NCI-H2081 treated with DMSO at 0.1 percent for 48 hours (cell line): Measurements from ENCODE around the gene PIP4K2A.
"Not testable (repeated sequence)": the region's sequence is repeated elsewhere in the genome, so short reads cannot be mapped to it uniquely, and the experiment has no call there.

Experiments used
- DNase-seq: peaks from one replicate; lab custom pipeline; 2025; lab: John Stamatoyannopoulos, UW

The PIP4K2A gene

DNA sequence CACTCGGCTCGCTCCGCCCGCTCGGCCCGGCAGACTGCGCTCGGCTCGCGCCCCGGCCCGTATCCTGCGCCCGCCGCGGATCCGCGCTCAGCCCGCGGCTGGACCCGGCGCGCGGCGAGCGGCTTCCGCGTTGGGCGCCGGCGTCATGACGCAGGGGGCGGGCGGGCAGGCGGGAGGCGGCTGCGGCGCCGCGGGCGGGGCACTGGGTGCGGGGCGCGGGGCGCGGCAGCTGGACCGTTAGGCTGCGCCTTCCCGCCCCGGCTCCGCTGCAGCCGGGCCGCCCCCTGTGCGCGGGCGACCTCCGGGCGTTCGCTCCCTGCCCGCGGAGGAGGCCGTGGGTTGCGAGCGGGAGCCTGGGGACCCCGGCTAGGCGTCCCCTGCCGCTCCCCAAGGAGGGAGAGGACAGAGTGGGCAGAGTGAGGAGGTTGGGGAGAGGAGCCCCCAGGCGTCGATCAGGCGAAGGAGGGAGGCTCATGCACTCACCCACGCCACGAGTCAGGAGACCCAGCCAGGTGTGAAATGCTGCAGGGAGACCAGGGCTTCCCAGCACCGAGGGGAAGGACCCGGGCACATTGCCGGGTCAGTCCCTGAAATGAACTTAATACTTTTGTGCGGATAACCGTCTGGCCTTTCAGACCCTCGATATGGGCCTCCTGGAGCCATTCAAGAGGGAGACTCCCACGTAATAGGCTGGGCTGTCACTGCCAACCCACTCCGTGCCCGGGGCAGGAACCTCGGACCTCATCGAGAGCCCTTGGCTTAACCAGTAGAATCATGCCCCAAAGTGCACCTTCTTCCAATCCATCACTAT lies at the start of gene PIP4K2A:
PIP4K2A (minus strand) TSS at position 100 of the 811 bp plus-strand sequence. CDS start 252 bp downstream, outside the sequence.
- DNase-seq: no peak

GRCh38 chr10:22761569-22762220 lies 47.3 kb upstream of the PIP4K2A start:
- DNase-seq: no peak

DNA sequence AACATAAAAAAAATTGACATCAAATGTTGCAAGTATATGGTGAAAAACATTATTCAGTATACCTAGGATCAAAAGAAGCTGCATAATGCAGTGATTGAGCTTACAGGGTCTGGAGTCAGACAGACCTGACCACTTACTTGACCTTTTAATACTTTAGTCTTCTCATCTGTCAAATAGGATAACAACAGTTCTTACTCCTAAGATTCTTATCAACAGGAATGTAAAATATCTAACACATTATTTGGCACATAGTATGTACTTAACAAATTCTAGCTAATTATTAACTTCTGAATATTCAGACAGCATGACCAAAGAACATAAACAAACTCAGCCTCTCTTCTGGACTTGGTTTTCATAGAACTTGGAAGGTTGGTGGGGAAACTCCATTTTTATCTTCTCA lies 45.6 kb upstream of the PIP4K2A start:
- DNase-seq: no peak

DNA sequence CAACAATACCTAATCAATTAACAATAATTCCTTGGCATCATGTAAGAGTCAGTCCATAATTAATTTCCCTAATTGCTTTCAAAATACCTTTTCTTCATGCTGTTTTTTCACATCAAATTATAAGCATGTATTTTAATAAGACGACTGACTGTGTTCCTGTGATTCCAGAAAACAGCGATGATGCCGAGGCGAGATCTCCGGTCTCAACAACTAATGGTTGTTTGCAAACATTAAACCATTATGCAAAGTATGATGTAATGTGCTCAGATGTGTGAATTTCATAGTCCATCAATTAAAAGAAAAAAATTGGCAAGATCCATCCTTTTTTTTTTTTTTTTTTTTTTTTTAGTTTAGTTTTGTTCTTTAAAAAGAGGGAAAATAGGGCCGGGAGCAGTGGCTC lies 44.5 kb upstream of the PIP4K2A start:
- DNase-seq: no peak

DNA sequence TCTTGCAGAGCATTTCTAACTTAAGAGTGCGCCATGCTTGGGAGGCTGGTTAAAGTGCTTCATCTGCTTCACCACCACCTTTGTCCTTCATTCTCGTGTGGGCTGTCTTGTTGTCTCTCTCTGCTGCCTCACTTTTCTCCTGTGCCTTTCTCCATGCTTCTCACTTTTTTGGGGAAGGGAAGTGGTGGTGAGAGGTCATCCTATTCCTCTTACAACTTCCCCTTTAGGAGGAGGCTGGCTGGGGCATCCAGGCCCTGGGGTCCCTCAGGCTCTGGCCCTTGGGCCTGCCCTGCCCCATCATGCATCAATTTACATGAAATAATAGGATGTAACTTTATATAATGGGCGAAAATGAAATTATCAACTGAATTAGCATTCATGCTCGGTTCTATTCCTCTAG lies 39.9 kb upstream of the PIP4K2A start:
- no peak for DNase-seq

DNA sequence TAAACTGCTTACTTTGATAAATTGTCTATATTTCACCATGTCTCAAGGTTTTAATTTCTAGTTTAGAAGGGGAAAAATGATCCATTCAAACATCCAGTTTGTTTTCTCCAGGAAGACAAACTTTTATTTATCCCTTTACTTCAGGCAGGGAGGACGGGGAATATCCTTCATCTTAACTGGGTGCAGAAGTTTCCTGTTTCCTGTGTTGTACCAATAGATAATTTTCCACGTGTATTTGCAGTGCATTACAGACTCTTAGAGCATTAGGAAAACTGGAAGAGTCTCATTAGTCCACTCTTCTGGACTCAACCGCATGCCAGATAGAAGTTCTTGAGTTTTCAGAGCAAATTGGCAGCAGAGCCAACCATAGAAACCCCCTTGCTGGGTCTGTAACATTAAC lies 39.4 kb upstream of the PIP4K2A start:
- DNase-seq: no peak

DNA sequence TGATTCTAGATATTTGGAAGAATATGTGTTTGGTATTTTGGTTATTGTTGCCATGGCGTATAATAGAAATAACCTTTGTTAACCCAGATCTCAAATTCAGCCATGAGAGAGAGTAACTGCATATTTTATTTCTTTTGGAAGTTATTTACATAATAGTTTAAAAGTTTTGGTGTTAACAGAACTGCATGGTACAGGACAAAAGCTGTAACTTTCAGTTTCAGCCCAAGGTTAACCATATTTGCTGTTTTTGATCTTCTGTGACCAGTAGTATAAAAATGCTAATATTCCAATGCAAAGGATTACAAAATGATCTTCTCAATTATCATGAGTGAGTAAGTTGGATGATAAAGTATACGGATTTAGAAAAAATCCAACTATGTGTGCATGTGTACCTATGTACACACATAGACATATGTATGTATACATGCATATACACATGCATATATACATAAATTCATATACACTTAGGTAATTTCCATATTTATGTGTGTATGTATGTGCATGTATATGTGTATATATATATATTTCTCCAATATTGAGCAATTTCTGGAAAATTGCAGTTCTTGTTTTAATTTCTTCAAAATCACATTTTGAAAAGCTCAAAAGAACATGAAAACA lies 38.0 kb upstream of the PIP4K2A start:
- no peak for DNase-seq

DNA sequence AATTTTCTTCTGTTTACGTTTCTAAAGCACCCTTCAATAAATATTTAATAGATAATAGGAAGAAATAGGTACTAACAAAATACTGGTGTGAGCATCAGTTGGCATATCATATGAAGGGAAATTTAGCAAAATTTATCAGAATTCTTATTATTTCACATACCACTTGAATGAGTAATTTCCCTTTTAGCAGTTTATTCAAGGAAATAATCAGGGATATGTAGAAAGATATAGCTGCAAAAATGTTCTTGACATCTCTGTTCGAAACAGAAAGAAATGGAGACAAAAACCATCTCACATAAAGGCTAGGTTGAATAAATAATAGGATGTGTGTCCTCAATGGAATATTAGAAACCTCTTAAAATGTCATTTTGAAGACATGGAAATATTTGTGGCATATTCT lies 35.8 kb upstream of the PIP4K2A start:
- DNase-seq: no peak

DNA sequence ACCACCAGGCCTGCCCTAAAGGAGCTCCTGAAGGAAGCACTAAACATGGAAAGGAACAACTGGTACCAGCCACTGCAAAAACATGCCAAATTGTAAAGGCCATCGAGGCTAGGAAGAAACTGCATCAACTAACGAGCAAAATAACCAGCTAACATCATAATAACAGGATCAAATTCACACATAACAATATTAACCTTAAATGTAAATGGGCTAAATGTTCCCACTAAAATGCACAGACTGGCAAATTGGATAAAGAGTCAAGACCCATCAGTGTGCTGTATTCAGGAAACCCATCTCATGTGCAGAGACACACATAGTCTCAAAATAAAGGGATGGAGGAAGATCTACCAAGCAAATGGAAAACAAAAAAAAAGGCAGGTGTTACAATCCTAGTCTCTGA lies 30.5 kb upstream of the PIP4K2A start:
- DNase-seq: not testable (repeated sequence)

DNA sequence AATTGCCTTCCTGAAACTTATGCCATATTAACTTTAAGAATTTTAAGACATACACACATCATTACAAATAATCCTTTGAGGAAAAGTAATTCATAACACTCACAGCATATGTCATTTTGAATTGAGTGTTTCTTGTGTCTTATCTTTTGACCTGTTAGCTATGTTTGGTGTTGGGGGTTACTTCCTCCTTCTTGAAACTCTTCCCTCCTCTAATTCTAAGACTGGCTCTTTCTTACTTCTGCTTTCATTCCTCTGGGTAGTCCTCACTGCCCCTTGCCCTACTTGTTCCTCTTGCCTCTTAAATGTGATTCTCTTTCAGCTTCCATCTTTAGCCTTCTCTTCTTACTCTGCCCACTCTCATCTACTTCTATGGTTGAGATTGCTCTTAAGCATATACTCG lies 28.3 kb upstream of the PIP4K2A start:
- DNase-seq: no peak

GRCh38 chr10:22741631-22742030 lies 27.3 kb upstream of the PIP4K2A start:
- DNase-seq: not testable (repeated sequence)

DNA sequence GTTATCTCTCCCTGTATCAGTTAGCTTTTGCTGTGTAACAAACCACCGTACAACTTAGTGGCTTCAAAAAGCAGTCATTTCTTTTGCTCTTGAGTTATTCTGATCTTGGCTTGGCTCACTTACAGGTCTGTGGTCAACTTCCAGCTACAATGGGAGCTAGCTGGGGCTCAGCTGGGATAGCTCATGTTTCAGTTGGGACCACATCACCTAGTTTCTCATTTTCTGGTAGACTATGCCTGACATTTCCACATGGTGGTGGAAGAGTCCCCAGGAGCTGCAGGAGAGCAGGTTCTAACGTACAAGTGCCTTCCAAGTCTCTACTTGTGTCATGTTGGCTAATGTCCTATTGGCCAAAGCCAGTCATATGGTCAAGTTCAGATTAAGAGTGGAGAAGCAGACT lies 25.8 kb upstream of the PIP4K2A start:
- no peak for DNase-seq

DNA sequence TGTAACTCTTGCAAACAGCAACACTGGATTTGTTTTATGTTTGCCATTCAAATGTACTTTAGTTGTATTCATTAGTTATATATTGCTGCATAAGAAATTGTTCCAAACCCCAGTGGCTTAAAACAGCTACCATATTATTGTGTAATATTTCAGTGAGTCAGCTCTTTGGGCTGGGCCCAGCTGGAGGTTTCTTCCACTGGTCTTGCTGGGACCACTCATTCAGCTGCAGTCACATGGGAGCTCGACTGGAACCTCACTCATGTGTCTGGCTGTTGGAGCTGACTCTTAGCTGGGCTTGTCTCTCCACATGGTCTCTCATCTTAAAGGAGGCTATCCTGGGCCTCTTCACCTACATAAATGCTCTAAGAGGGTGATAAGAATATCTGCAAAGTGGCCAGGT lies 23.2 kb upstream of the PIP4K2A start:
- no peak for DNase-seq

DNA sequence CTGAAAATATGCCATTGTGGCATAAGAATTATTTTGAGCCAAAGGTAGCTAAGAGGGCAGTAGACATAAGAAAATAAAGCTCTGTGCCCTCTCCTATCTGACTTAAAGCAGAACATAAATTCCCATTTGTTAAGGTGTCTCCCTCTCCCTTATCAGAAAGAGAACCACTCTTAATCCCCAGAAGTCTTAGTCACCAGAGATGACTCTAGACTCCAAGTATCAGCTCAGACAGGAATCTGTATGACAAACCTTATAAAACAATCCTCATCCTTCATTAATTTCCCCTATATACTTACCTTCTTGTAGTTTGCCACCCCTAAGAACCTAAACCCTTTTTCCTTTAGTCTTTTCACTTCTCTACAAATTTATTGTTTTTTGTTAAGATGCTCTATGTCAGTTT lies 21.8 kb upstream of the PIP4K2A start:
- DNase-seq: no peak

DNA sequence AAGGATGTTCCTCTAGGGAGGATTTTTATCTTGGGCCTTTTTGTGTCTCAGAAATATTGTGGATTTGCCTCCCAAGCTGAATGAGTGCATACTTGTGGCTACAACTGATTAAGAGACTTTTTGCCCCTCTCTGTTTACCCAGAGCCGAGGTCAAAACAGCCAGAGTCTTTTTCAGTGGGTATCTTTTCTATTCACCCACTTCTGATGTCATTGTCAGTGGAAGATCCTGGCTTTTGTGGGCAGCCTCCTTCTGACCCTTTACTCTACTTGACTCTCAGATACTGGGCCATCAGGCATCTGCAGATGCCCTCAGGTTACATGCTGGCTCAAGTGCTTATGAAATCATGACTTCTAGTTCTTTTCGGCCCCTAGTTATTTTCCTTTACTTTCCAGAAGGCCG lies 19.6 kb upstream of the PIP4K2A start:
- DNase-seq: no peak

DNA sequence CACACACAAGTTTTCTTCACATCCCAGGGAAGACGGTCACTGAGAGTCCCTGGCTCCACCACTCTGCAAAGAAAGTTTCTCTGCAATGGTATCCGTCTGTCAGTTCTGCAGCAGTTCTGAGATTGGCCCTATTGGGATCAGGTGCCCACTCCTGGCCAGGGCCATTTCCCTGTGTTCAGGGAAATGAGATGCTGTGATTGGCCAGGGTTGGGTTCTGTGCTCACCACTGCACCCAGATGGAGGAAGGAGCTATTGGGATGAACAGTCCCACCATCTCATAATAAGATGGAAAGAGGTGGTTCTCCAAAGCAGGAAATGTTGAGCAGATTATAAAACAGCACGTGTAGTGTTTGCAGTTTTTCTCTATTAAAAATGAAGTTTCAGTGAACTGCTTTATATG lies 13.3 kb upstream of the PIP4K2A start:
- no peak for DNase-seq

GRCh38 chr10:22727112-22727511 lies 12.7 kb upstream of the PIP4K2A start:
- DNase-seq: no peak

DNA sequence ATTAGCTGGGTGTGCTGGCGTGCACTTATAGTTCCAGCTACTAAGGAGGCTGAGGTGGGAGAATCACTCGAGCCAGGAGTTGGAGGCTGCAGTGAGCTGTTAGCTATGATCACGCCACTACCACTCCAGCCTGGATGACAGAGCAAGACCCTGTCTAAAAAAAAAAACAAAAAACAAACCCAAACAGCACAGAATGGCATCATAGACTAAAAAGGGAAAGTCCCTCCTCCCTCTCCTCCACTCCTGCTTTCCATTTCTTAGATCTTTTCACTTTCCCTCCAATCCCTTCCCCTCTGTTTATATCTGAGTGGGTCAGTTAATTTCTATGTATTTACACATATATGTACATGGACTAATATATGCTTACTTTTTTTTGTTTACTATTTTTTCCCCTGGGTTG lies 10.4 kb upstream of the PIP4K2A start:
- DNase-seq: no peak

- no peak for DNase-seq
Measured at GRCh38 chr10:22723783-22724182, 9.4 kb upstream of the PIP4K2A start.

- no peak for DNase-seq
Measured at GRCh38 chr10:22723343-22723779, 9.0 kb upstream of the PIP4K2A start.

GRCh38 chr10:22722626-22723169 lies 8.3 kb upstream of the PIP4K2A start:
- no peak for DNase-seq

DNA sequence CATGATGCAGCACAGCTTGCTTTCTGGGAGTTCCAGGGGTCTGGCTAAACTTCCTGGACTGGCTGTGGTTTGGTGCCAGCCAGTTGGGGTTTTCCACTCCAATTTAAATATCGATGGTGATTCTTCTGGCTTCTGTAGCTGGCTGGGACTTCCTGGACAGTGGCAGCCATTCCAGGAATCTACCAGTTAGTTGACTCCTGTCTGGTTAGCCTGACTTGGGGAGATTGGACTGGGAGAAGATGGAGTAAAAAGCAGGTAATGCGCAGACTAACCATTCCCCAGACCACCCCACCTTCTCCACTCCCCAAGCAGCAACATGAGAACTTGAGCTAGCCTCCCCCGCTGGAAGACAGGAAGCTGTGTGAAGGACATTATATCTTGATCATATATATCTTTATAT lies 6.3 kb upstream of the PIP4K2A start:
- no peak for DNase-seq
